Pons (tissue), 1 donor: ENCODE data around the gene CEP350.

Source experiments
- DNase-seq: peaks from one replicate; pipeline ENCODE4 v3.0.0-alpha.2; 2016; ENCODE audit warnings: low spot score

Gene CEP350

DNA sequence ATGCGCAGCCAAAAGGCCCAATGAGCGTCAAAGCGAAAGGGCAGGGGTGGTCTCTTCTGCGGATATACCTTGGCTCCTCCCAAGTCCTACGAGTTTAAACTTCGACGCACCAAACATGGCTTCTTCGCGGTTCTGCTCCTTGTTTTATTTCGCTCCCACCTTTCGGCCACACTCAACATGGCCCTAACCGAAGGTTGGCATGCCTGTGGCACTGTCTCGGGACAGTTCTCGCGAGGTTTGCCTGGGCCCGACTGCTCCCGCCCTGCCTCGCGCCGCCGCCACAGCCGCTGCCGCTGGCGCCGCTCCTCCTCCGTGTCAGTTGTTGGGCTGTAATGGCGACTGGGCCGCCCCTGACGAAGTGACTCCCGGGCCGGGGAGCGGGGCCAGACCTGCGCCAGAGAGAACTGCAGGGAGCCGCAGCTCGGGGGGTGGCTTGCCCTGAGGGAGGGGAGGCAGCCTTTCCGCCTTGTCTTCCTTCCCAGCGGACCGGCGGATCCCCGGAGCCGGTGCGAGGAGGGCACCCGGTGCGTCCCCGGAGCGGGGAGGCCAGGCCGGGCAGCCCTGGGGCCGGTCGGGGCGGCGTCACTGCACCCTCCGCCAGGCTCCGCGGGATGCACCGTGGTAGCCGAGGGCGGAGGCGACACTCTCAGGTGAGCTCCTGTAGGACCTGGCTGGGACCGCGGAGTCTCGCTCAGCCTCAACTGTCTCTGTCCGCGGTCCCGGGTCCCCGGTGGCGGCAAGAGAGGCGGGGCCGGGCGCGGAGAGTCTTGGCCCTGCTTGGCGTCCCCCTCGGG lies at the start of gene CEP350:
CEP350 (plus strand) TSS at position 318 of the 794 bp plus-strand sequence. CDS start 31,372 bp downstream, outside the sequence.
- peak; percentile 98 for DNase-seq

- no peak for DNase-seq
These were observed 43.7 kb upstream of the CEP350 start for GRCh38 chr1:179910934-179911333.

- no peak for DNase-seq
These were observed 42.8 kb upstream of the CEP350 start for GRCh38 chr1:179911812-179912211.

- no peak for DNase-seq
These were observed 36.8 kb upstream of the CEP350 start for GRCh38 chr1:179917601-179918429.

- DNase-seq, result no peak
These were observed 33.1 kb upstream of the CEP350 start for GRCh38 chr1:179921472-179921871.

DNA sequence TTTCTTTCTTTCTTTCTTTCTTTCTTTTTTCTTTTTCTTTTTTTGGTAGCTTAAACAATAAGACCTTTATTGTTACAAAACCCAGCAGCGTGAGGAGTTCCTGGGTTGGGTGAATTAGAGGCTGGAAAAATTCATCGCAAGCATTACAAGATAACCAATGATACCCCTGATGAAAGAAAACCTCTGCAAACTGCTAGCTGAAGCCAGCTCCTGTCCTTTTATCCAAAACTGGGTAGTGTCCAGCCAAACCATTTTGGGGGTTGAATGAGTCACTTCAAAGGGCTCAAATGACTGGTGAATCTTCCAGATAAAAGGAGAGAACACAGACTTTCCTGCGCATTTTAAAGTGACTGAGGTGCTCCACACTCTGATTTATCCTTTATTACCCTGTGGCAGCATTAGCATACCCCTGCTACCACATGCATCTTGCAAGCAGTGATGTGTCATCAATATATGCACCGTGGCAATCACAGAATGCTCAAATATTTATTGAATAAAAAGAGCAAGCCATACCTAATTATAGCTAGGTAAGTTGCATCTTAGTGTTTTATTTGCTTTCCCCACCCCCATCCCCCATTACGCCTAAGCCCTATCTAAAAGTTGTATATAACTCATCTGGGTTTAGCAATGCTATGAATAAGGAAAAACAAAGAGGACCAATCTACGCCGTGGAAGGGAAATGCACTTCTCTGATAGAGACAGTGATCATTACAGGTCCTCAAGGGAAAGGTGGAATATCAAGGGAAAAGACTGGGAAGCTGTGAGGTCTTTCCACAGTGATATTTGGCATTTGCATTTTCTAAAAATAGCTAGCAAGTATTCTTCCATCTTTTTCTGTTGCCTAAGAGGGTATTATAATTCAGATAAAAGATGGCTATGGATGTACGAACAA lies 32.4 kb upstream of the CEP350 start:
- no peak for DNase-seq

- DNase-seq, result no peak
These were observed 31.6 kb upstream of the CEP350 start for GRCh38 chr1:179923029-179923428.

DNA sequence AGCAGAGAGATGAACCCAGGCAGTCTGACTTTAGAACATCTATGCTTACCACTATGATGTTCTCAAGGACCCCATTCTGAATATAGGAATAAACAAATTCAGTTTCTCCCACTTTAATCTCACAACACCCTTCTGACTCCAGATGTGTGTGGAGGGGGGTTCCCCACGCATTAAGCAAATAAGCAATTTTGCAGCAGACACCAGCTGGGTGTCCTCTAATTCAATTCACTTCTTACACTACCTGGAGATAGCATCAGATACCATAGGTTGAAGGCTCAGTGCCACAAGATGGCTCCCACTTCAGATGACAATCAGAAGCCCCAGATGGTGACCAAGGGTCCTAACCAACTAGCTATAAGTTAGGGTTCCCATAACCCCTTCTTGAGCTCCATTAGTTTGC lies 30.3 kb upstream of the CEP350 start:
- DNase-seq, result no peak

DNA sequence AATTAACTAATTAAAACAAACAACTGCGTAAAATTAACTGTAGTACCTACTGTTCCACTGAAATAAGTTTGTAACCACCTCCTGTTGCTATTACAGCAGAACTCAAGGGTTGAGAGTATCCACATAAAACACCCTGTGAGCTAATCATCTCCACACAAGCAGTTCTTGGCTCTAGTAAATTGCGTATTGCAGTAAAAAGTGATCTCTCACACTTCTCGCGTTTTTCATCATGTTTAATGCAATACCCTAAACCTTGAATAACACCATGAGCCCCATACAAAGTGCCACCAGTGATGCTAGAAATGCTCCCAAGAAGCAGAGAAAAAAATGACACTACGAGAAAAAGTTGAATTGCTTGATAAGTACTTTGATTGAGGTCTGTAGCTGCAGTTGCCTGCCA lies 29.3 kb upstream of the CEP350 start:
- no peak for DNase-seq

DNA sequence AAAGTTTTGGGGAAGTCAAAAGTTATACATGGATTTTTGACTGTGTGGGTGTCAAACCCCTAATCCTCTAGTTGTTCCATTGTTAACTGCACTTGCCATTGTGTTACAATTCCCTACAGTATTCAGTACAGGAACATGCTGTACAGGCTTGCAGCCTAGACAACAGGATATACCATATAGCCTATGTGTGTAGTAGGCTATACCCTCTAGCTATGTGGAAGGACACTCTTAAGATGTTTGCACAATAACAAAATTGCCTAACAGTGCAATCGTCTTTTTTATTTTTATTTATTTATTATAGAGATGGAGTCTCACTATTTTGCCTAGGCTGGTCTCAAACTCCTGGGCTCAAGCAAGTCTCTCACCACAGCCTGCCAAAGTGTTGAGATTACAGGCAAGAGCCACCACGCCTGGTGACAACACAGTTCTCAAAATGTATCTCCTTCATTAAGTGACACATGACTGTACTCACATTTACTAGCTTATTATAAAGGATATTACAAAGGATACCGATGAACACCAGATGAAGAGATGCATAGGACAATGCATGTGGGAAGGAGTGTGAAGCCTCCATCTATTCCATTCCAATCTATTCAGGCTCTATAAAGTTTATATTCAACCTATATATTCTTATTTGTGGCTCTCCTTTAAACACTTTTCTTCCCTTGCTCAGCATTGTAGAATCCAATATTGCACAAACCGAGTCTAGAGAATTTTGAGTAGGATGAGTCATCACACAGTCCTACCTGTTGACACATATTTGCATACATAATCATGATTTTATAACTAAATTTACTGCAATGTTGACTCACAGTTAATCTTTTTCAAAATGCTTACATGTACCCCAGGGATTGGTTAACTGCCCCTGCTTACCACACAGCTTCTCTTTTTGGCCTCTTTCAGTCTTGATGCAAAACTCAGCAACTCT lies 28.4 kb upstream of the CEP350 start:
- no peak for DNase-seq

DNA sequence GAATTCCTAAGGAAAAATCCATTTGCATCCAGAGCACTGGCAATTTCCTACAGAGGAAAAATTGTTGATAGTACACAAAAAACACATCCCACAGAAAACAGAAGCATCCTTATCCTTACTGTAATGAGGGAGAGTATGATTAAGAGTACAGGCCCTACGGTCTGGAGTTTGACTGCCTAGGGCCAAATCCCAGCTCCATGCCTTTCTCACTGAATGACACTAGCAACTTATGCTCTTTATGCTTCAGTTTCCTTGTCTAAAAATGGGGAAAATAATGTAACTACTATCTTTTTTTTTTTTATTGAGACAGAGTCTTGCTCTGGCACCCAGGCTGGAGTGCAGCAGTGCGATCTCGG lies 27.8 kb upstream of the CEP350 start:
- DNase-seq, result no peak

GRCh38 chr1:179929955-179930798 lies 24.4 kb upstream of the CEP350 start:
- no peak for DNase-seq

DNA sequence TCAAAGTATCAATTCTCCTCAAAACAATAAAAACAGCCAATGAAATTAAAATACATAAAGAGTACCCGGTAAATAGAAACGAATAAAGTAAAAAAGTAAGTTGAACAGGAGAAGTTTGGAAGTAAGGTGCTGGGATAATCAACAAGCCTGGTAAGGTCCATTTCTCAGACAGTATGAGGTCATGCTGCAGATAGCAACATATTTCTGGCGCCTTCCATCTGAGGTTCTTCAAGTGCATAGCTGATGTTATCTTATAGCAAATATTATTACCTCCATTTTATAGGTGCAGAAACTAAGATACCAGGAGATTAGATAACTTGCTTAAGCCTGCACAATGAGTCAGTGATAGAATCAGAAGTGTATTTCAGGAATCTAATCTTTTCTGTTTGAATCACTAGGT lies 23.7 kb upstream of the CEP350 start:
- DNase-seq, result no peak

DNA sequence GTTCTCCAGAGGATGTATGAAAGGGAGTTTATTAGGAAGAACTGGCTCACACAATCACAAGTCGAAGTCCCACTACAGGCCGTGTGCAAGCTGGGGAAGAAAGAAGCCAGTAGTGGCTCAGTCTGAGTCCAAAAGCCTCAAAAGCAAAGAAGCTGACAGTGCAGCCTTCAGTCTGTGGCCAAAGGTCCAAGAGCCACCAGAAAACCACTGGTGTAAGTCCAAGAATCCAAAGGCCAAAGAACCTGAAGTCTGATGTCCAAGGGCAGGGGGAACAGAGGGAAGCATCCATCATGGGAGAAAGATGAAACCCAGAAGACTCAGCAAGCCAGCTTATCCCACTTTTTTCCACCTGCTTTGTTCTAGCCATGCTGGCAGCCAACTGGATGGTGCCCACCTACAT lies 21.4 kb upstream of the CEP350 start:
- DNase-seq, result no peak

GRCh38 chr1:179935909-179936496 lies 18.6 kb upstream of the CEP350 start:
- DNase-seq, result no peak

GRCh38 chr1:179937668-179938254 lies 16.8 kb upstream of the CEP350 start:
- no peak for DNase-seq

DNA sequence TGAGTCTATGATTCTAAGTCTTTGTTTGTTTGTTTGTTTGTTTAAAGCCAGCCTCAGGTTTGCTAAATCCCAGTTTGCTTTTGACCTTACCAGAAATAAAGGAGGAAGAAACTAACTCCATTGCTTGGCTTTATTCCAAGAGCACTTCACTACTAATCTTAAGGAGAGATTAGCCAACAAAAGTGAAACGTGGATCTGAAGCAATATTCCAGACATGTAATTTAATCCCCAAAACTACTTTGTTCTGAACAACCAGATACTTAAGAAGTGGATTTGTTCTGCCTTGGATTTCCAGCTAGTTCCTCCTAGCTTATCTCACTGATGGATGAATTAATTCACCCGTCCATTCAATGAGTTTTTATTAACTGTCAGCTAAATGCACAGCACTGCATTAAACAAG lies 15.9 kb upstream of the CEP350 start:
- DNase-seq, result no peak

- no peak for DNase-seq
These were observed 14.7 kb upstream of the CEP350 start for GRCh38 chr1:179939941-179940340.

DNA sequence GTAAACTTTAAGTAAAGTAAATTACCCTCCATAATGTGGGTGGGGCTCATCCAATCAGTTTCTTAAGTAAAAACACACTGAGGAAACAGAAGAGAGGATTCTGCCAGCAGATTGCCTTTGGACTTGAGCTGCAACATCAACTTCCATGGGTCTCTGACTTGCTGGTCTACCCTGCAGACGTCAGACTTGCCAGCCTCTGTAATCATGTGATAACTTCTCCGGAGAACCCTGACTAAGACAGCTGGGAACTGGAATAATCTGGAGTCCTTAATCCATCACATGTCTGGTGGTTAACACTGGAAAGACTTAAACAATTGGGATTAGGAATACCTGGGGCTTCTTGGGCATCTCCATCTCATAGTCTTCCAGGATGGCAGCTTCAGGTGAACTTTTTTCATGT lies 13.2 kb upstream of the CEP350 start:
- DNase-seq, result no peak

DNA sequence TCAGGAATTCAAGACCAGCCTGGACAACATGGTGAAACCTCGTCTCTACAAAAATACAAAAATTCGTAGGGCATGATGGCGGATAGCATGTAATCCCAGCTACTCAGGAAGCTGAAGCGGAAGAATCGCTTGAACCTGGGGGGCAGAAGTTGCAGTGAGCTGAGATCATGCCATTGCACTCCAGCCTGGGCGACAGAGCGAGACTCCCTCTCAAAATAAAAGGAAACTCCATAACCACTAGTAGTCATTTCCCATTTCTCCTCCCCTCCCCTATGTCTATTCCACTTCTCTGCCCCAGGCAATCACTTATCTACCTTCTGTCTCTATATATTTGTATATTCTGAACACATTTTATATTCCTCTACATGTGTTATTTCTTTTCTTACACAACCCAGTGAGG lies 4.0 kb upstream of the CEP350 start:
- no peak for DNase-seq
